Measurements from ENCODE around the gene MYBBP1A. TPM values are rescaled to one million over a fixed set of nuclear protein-coding genes. Genes with fewer than 3 reads are reported as not detected.
A peak's percentile ranks its signal among the peaks of the same experiment; 100 is the strongest.

MYBBP1A gene
- polyA plus RNA-seq, 3 donors = 4.2 to 22.3 (median 5.3) TPM

GRCh38 chr17:4576161-4576558 is 21.0 kb upstream of the MYBBP1A start:
- Histone ChIP-seq H3K9me3 (replicated peaks in 1 of 2; ENCODE audit: control insufficient read depth in 1 of 2, insufficient read depth in 1 of 2, low read length in 2 of 2) (no peaks in the 10 kb centered on the region), H3K4me1 (ENCODE audit: control insufficient read depth in 1 of 2, insufficient read depth in 2 of 2, low read length in 2 of 2) (no peaks in the 10 kb centered on the region), H3K4me2 (replicated peaks; ENCODE audit: extremely low read depth, low read length, poor library complexity, severe bottlenecking) (no peak overlapping the region), H3K9ac (ENCODE audit: insufficient read depth, low read length, poor library complexity, severe bottlenecking) (no peak overlapping the region), H3K4me3 (replicated peaks in 1 of 3; ENCODE audit: low read depth in 2 of 3, low read length in 3 of 3) (no peak overlapping the region), H3K27ac (ENCODE audit: low read depth in 1 of 2, low read length in 2 of 2) (no peak overlapping the region), H4K20me1 (ENCODE audit: insufficient read depth, low read length) (no peaks in the 10 kb centered on the region), H3K36me3 (replicated peaks in 1 of 2; ENCODE audit: control insufficient read depth in 1 of 2, insufficient read depth in 2 of 2, low read length in 2 of 2) (no peaks in the 10 kb centered on the region), H2AFZ (ENCODE audit: insufficient read depth, low read depth, low read length, poor library complexity, severe bottlenecking) (no peak overlapping the region), H3K27me3 (ENCODE audit: control insufficient read depth in 2 of 2, insufficient read depth in 2 of 2, low read length in 2 of 2) (no peaks in the 10 kb centered on the region), H3K79me2 (ENCODE audit: insufficient read depth, low read length) (no peaks in the 10 kb centered on the region)
- H3K27ac Mint-ChIP-seq = no peak overlapping the region
- H3K4me3 Mint-ChIP-seq = no peak overlapping the region
- peaks cover 0 to 3% (median 0%) of the 10 kb centered on the region in 7 donors for H3K9me3 Mint-ChIP-seq
- DNase-seq = no peak
- no peak for TF ChIP-seq CTCF (IDR thresholded peaks at IDR 0.05)
- WGBS (ENCODE audit: insufficient coverage) = 84% methylated on average over 6 of the region's 6 CpGs
- H3K27me3 Mint-ChIP-seq (ENCODE audit: low read depth in 3 of 3) = peaks cover 0 to 21% (median 14%) of the 10 kb centered on the region in 3 donors
- intact Hi-C loops (cut with micrococcal nuclease) = no loop called here
- no peaks in the 10 kb centered on the region for H3K4me1 Mint-ChIP-seq
- no peaks in the 10 kb centered on the region for H3K36me3 Mint-ChIP-seq

- H3K36me3 Mint-ChIP-seq = no peaks in the 10 kb centered on the region
- no peaks in the 10 kb centered on the region for H3K4me1 Mint-ChIP-seq
- DNase-seq = no peak
- Histone ChIP-seq H3K27ac (ENCODE audit: low read depth in 1 of 2, low read length in 2 of 2) (no peak overlapping the region), H3K79me2 (ENCODE audit: insufficient read depth, low read length) (no peaks in the 10 kb centered on the region), H3K36me3 (replicated peaks in 1 of 2; ENCODE audit: control insufficient read depth in 1 of 2, insufficient read depth in 2 of 2, low read length in 2 of 2) (no peaks in the 10 kb centered on the region), H3K4me1 (ENCODE audit: control insufficient read depth in 1 of 2, insufficient read depth in 2 of 2, low read length in 2 of 2) (no peaks in the 10 kb centered on the region), H2AFZ (ENCODE audit: insufficient read depth, low read depth, low read length, poor library complexity, severe bottlenecking) (no peak overlapping the region), H3K4me3 (replicated peaks in 1 of 3; ENCODE audit: low read depth in 2 of 3, low read length in 3 of 3) (no peak overlapping the region), H3K9ac (ENCODE audit: insufficient read depth, low read length, poor library complexity, severe bottlenecking) (no peak overlapping the region), H3K9me3 (replicated peaks in 1 of 2; ENCODE audit: control insufficient read depth in 1 of 2, insufficient read depth in 1 of 2, low read length in 2 of 2) (no peaks in the 10 kb centered on the region), H3K4me2 (replicated peaks; ENCODE audit: extremely low read depth, low read length, poor library complexity, severe bottlenecking) (no peak overlapping the region), H4K20me1 (ENCODE audit: insufficient read depth, low read length) (no peaks in the 10 kb centered on the region), H3K27me3 (ENCODE audit: control insufficient read depth in 2 of 2, insufficient read depth in 2 of 2, low read length in 2 of 2) (no peaks in the 10 kb centered on the region)
- peaks cover 2 to 12% (median 5%) of the 10 kb centered on the region in 3 donors for H3K27me3 Mint-ChIP-seq (ENCODE audit: low read depth in 3 of 3)
- no peak overlapping the region for H3K4me3 Mint-ChIP-seq
- peaks cover 0 to 3% (median 0%) of the 10 kb centered on the region in 7 donors for H3K9me3 Mint-ChIP-seq
- intact Hi-C loops (cut with micrococcal nuclease) = no loop called here
- peak overlapping the region in 1 of 7 donors; percentile 46 for H3K27ac Mint-ChIP-seq
- 91% methylated on average over 7 of the region's 9 CpGs for WGBS (ENCODE audit: insufficient coverage)
- TF ChIP-seq CTCF (IDR thresholded peaks at IDR 0.05) = no peak
These were observed 19.4 kb upstream of the MYBBP1A start for GRCh38 chr17:4574448-4575045.
